ENCODE measurements around the gene SAMM50.

Gene SAMM50

GRCh38 chr22:43925433-43926348 is 29.6 kb upstream of the SAMM50 start:
- peaks cover 12% of the 10 kb centered on the region; the same call in 1 of the 2 replicates for H3K4me1 ChIP-seq (ENCODE audit: insufficient read depth, low read length)
- peaks cover 5% of the 10 kb centered on the region; the same call in 1 of the 2 replicates for H3K36me3 ChIP-seq (ENCODE audit: insufficient read depth, low read length)
- no peaks in the 10 kb centered on the region for H3K9me3 ChIP-seq (ENCODE audit: control insufficient read depth, insufficient read depth, low read length)
- H3K9ac ChIP-seq (ENCODE audit: low read depth, low read length), result peak overlapping the region; percentile 79

- H3K4me1 ChIP-seq (ENCODE audit: insufficient read depth, low read length), result peaks cover 9% of the 10 kb centered on the region; the same call in 1 of the 2 replicates
These were observed 28.9 kb upstream of the SAMM50 start for GRCh38 chr22:43926349-43926710.

GRCh38 chr22:43928468-43928867 is 26.8 kb upstream of the SAMM50 start:
- Histone ChIP-seq H3K9ac (ENCODE audit: low read depth, low read length) (no peak overlapping the region), H3K36me3 (ENCODE audit: insufficient read depth, low read length) (peaks cover 5% of the 10 kb centered on the region; the same call in 1 of the 2 replicates), H3K9me3 (ENCODE audit: control insufficient read depth, insufficient read depth, low read length) (no peaks in the 10 kb centered on the region), H3K4me1 (ENCODE audit: insufficient read depth, low read length) (no peaks in the 10 kb centered on the region; the same call in 1 of the 2 replicates)

More at GRCh38 chr22:43926349-43926710, 28.9 kb upstream of the SAMM50 start:
- Histone ChIP-seq H3K36me3 (ENCODE audit: insufficient read depth, low read length) (peaks cover 5% of the 10 kb centered on the region; the same call in 1 of the 2 replicates), H3K9ac (ENCODE audit: low read depth, low read length) (no peak overlapping the region), H3K9me3 (ENCODE audit: control insufficient read depth, insufficient read depth, low read length) (no peaks in the 10 kb centered on the region)

- no peak overlapping the region for H3K9ac ChIP-seq (ENCODE audit: low read depth, low read length)
- H3K36me3 ChIP-seq (ENCODE audit: insufficient read depth, low read length), result peaks cover 5% of the 10 kb centered on the region; the same call in 1 of the 2 replicates
- H3K4me1 ChIP-seq (ENCODE audit: insufficient read depth, low read length), result no peaks in the 10 kb centered on the region; the same call in 1 of the 2 replicates
- H3K9me3 ChIP-seq (ENCODE audit: control insufficient read depth, insufficient read depth, low read length), result no peaks in the 10 kb centered on the region
These were observed 26.3 kb upstream of the SAMM50 start for GRCh38 chr22:43928908-43929307.

GRCh38 chr22:43931771-43932170 is 23.5 kb upstream of the SAMM50 start:
- no peaks in the 10 kb centered on the region for H3K9me3 ChIP-seq (ENCODE audit: control insufficient read depth, insufficient read depth, low read length)
- peaks cover 5% of the 10 kb centered on the region for H3K36me3 ChIP-seq (ENCODE audit: insufficient read depth, low read length)

GRCh38 chr22:43941449-43941848 is 13.8 kb upstream of the SAMM50 start:
- H3K4me1 ChIP-seq (ENCODE audit: insufficient read depth, low read length), result no peaks in the 10 kb centered on the region
- H3K9me3 ChIP-seq (ENCODE audit: control insufficient read depth, insufficient read depth, low read length), result no peaks in the 10 kb centered on the region
- no peak overlapping the region for H3K9ac ChIP-seq (ENCODE audit: low read depth, low read length)
- peaks cover 8% of the 10 kb centered on the region for H3K36me3 ChIP-seq (ENCODE audit: insufficient read depth, low read length)

More at GRCh38 chr22:43931771-43932170, 23.5 kb upstream of the SAMM50 start:
- no peak overlapping the region for H3K9ac ChIP-seq (ENCODE audit: low read depth, low read length)
- no peaks in the 10 kb centered on the region for H3K4me1 ChIP-seq (ENCODE audit: insufficient read depth, low read length)

- Histone ChIP-seq H3K4me1 (ENCODE audit: insufficient read depth, low read length) (no peaks in the 10 kb centered on the region), H3K36me3 (ENCODE audit: insufficient read depth, low read length) (peaks cover 2% of the 10 kb centered on the region; the same call in 1 of the 2 replicates), H3K9me3 (ENCODE audit: control insufficient read depth, insufficient read depth, low read length) (no peaks in the 10 kb centered on the region), H3K9ac (ENCODE audit: low read depth, low read length) (no peak overlapping the region)
These were observed 10.4 kb upstream of the SAMM50 start for GRCh38 chr22:43944670-43945430.

GRCh38 chr22:43945632-43946383 is 9.4 kb upstream of the SAMM50 start:
- no peaks in the 10 kb centered on the region for H3K9me3 ChIP-seq (ENCODE audit: control insufficient read depth, insufficient read depth, low read length)
- H3K36me3 ChIP-seq (ENCODE audit: insufficient read depth, low read length), result peaks cover 2% of the 10 kb centered on the region; the same call in 1 of the 2 replicates
- no peak overlapping the region for H3K9ac ChIP-seq (ENCODE audit: low read depth, low read length)
- no peaks in the 10 kb centered on the region for H3K4me1 ChIP-seq (ENCODE audit: insufficient read depth, low read length)

GRCh38 chr22:43946384-43946667 is 8.9 kb upstream of the SAMM50 start:
- Histone ChIP-seq H3K4me1 (ENCODE audit: insufficient read depth, low read length) (no peaks in the 10 kb centered on the region), H3K36me3 (ENCODE audit: insufficient read depth, low read length) (peaks cover 2% of the 10 kb centered on the region; the same call in 1 of the 2 replicates), H3K9ac (ENCODE audit: low read depth, low read length) (no peak overlapping the region), H3K9me3 (ENCODE audit: control insufficient read depth, insufficient read depth, low read length) (no peaks in the 10 kb centered on the region)

- H3K36me3 ChIP-seq (ENCODE audit: insufficient read depth, low read length), result no peaks in the 10 kb centered on the region
- no peak overlapping the region for H3K9ac ChIP-seq (ENCODE audit: low read depth, low read length)
- H3K9me3 ChIP-seq (ENCODE audit: control insufficient read depth, insufficient read depth, low read length), result no peaks in the 10 kb centered on the region
- no peaks in the 10 kb centered on the region for H3K4me1 ChIP-seq (ENCODE audit: insufficient read depth, low read length)
These were observed 6.3 kb upstream of the SAMM50 start for GRCh38 chr22:43948836-43949406.

GRCh38 chr22:43951391-43951790 is 3.9 kb upstream of the SAMM50 start:
- H3K9ac ChIP-seq (ENCODE audit: low read depth, low read length), result no peak overlapping the region
- no peaks in the 10 kb centered on the region for H3K36me3 ChIP-seq (ENCODE audit: insufficient read depth, low read length)
- peaks cover 7% of the 10 kb centered on the region for H3K4me1 ChIP-seq (ENCODE audit: insufficient read depth, low read length)

GRCh38 chr22:43951966-43952365 is 3.3 kb upstream of the SAMM50 start:
- H3K36me3 ChIP-seq (ENCODE audit: insufficient read depth, low read length), result no peaks in the 10 kb centered on the region
- H3K9me3 ChIP-seq (ENCODE audit: control insufficient read depth, insufficient read depth, low read length), result no peaks in the 10 kb centered on the region
- H3K9ac ChIP-seq (ENCODE audit: low read depth, low read length), result no peak overlapping the region
- peaks cover 12% of the 10 kb centered on the region for H3K4me1 ChIP-seq (ENCODE audit: insufficient read depth, low read length)

More at GRCh38 chr22:43951391-43951790, 3.9 kb upstream of the SAMM50 start:
- H3K9me3 ChIP-seq (ENCODE audit: control insufficient read depth, insufficient read depth, low read length), result no peaks in the 10 kb centered on the region

GRCh38 chr22:43953988-43954785 is 1.1 kb upstream of the SAMM50 start:
- no peaks in the 10 kb centered on the region for H3K36me3 ChIP-seq (ENCODE audit: insufficient read depth, low read length)
- H3K9me3 ChIP-seq (ENCODE audit: control insufficient read depth, insufficient read depth, low read length), result no peaks in the 10 kb centered on the region
- H3K4me1 ChIP-seq (ENCODE audit: insufficient read depth, low read length), result peaks cover 12% of the 10 kb centered on the region
- H3K9ac ChIP-seq (ENCODE audit: low read depth, low read length), result peak overlapping the region; percentile 99; the same call in 1 of the 2 replicates
